HK-2 (cell line): ENCODE data around the gene PXMP2.
"Not testable (repeated sequence)": the region's sequence is repeated elsewhere in the genome, so short reads cannot be mapped to it uniquely, and the experiment has no call there.

Experiments used
- DNase-seq: peaks from one replicate; pipeline ENCODE4 v3.0.0-alpha.2; 2018; ENCODE audit not compliant: unreplicated experiment

PXMP2 gene

DNA sequence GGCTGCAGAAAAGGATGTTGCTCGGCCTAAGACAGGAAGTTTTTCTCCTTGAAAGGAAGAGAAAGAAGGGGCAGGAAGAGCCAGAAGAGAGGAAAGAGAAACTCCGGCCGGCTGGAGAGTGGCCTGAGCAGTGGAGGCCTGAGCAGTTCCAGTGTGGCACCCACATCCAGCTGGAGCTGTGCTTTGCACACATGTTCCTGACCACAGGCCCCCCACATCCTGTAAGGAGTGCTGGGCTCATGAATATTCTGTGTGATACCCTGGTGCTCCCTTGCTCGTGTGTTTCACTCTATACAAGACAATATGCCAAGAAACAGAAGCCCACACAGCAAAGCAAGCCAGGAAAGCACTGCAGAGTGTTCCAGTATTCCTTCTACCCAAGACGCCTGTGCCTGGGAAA, 27.3 kb upstream of the PXMP2 start:
- DNase-seq, result no peak

DNA sequence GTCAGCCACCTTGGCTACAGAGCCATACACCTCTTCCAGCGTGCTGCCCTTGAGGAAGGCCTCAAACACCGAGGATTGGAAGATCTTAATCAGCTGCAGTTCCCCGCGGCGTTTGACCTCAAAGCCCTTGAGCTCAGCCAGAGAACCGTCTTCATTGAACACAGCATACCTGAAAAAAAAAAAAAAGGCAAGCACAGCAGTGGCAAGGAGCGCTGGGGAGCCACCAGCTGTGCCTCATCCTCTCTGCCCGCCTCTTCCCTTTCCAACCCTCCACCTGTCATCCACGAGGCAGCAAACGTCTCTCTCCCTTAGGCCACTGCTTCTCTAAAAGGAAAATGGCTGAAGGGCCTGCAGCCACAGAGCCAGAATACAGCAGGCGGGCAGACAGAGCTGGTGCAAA, 26.4 kb upstream of the PXMP2 start:
- no peak for DNase-seq

DNA sequence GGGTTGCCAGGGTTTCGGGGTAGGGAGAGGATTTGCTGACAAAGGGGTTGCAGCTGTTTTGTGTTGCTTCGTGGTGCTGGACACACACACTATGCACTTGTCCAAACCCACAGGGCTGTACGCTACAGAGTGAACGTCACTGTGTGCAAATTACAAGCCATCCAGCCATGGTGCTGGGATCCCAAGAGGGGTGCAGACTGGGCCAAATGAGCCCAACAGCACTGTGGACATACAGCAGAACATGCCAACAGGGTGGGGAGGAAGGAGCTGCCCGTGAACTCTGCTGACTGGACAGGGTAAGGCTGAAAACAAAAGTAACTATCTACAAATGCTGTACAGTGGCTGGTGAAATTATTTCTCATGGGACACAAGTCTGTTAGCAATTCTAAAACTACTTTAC, 25.4 kb upstream of the PXMP2 start:
- no peak for DNase-seq

DNA sequence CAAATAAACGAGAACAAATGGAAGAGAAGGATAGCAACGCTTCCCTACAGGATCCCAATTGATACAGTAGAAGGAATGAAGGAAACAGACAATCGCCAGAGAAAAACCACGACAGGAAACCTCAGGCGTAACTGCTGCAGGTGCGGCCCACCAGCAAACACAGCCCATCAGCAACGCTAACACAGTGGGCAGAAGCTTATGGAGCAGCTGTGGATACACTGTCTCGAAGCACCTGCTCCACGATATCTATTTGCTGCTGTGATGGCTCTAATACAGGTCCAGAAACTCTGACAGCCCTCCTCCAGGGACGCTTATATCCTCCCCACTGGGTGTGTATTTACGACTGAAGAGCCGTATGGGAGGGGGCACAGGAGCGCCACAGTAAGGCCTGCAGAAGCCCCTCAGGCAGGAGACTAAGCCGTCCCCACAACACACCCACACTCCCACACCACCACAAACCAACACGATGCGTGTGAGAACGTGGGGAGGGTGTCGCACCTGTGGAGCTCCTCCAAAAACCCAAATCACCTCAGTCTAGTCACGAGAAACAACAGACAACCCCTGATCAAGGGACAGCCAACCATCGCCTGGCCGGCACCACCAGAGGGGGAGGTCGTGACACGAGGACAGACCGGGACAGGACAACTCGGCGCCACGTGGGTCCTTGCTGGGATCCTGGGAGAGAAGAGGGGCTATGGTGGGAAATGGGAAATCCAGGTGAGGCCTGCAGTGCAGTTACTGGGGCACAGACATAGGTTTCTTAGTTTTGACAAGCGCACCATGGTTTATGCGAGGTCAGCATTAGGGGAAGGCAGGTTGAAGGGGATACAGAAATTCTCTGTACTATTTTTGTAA, 24.3 kb upstream of the PXMP2 start:
- DNase-seq, result no peak

DNA sequence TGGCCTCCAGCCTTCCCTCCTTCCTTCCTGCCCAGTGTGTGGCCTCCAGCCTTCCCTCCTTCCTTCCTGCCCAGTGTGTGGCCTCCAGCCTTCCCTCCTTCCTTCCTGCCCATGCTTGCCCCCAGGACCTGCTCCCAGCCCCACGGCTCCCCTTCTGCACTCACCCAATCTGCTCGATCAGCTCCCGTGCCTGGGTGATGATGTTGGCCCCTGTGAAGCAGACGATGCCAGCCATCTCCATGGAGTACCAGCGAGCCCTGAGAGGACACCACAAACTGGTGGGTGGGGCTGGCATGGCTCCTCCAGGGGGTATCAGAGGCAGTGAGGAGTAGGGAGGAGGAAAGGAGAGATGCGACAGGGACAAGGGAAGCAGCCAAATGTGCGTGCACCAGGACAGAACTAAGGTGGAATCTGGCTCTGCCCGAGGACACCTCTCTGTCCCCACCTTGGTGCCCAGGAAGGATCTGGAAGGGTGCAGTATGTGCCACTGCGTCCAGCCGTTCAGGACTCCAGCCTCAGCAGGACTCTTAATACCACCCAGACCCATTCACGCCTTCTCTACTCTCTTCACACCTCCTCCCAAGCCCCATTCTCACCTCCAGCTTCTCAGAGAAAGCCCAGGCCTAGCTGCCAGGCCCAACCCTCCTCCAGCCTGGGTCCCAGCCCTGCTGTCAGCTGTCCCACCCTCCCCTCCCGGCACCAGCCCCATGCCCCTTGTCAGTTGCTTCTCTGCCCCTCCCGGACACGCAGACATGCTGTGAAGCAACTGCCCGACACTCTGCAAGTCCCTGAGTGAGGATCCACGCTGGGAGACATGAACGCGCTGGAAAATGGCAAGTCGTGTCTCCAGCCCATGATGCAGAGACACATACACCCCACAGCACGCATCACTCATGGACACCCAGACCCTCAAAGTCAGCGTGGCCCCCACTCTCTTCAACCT, 22.9 kb upstream of the PXMP2 start:
- no peak for DNase-seq

DNA sequence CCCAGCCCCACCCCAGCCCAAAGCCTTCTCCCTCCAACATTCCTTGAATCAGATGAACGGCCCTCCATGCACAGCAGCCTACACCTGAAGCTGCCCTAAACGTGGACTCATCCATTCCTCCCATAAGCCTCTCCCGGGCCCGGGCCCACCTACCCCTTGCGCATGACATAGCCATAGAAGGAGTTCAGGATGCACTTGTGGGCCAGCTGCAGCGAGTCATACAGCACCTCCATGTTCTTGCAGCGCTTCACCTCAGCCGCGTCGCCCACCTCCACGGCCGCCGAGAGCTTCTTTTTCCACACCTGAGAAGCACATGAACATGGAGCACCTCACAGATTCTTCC, 22.3 kb upstream of the PXMP2 start:
- no peak for DNase-seq

DNA sequence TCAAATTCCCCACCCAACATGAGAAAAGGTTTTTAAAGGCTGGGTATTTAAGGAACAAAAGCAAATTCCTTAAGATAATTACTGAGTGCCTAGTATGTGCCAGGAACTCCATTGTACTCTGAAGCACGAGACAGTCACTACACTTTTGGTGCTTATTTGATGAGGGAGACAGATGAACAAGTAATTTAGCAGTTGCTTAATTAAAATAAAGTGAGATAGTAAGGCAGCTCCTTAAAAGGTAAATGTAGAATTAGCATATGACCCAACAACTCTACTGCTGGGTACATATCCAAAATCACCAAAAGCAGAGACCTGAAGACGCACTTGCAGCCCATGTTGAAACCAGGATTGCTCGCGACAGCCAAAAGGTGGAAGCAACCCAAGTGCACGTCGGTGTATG, 21.6 kb upstream of the PXMP2 start:
- no peak for DNase-seq

DNA sequence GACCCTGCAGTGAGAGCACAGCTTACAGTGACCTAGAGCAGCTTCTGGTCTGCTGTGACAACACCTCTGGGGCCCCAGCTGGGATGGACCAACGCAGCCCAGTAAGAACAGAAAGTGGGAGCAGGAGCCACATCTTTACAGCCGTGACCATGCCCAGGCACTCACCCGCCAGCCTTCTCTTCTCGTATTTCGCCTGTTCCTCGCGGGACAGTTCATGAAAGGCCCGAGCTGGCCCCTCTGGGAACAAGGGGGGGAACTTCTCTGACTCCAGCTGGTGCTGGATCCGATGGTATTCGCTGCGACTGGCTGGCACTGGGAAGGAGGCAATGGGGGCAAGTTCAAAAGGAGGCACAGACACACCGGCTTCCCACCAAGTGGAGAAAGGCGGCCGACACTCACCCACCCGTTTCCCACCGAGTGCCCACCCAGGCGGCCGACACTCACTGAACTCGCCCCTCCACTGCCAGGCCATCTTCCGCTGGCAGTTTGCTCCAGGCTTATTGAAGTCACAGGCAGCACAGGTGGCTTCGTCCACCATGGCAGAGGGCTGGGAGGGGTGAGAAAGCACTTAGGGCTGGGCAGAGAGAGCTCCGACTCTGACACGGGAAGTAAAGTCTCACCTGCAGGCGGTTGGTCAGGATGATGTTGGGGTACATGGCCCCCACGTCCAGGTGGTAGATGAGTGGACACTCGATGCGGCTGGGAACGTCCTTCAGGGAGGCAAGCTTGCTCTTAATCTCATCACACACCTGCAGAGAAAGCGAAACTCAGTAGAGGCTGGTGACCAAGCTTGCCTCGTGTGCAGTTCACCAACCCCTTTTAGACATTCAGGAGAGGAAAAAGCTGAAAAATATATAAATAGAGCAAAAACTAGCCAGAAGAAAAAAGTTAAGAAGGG, 18.9 kb upstream of the PXMP2 start:
- DNase-seq, result no peak

DNA sequence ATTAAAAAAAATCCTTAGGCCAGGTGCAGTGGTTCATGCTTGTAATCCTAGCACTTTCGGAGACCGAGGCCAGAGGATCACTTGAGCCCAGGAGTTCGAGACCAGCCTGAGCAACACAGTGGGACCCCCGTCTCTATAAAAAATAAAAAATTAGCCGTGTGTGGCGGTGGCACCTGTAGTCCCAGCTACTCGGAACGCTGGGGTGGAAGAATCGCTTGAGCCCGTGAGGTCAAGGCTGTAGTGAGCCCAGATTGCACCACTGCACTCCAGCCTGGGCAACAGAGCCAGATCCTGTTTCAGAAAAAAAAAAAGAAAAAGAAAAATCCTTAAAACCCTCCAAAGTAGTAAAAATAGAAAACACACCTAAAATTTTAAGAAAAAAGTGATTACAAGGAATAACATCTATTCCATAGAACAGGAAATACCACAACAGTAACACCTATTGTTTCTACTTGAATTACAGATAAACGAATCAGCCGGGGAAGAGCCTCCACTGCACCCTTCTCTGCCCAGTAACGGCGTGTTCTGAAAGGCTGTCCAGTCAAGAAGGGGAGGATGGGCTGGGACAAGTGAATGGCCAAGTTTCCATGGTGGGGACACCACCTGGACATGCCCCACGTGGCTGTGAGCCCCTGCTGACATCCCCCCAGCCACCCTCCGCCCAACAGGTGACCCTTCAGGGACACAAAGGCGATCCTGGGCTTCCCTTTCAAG, 18.1 kb upstream of the PXMP2 start:
- no peak for DNase-seq

DNA sequence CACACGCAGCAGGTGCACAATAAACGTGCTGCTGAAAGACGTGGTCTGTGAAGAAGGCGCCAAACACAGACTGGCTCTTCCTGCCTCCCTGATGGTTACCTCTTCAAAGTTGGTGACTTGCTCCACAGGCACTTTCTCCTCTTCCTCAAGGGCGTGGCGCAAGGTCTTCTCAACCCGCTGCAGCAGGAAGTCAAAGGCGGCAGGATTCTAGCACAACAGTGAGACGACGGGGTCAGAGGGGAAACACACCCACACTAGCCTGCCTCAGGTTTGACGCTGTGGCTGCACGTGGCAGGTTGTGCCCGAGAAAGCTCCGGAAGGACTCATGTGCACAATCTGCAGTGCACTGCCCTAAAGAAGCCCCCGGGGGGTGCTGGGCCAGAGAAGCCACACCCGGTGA, 15.3 kb upstream of the PXMP2 start:
- DNase-seq, result no peak

DNA sequence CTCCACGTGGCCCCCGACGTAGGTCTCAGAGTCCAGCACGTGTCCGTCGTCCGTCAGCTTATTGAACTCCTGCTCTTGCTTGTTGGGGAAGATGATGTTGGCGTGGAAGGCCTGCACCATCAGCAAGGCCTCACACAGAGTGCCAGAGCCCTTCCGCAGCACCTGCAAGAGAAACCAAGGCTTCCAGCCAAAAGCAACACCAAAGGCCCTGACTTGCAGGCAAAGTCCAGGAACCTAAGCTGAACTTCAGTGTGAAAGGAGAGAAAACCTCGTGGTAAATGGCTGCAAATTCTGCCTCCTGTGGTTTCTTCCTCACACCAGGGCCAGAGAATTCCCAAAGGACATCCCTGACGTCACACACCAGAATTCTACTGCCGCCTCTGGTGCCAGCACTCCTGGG, 14.7 kb upstream of the PXMP2 start:
- no peak for DNase-seq

DNA sequence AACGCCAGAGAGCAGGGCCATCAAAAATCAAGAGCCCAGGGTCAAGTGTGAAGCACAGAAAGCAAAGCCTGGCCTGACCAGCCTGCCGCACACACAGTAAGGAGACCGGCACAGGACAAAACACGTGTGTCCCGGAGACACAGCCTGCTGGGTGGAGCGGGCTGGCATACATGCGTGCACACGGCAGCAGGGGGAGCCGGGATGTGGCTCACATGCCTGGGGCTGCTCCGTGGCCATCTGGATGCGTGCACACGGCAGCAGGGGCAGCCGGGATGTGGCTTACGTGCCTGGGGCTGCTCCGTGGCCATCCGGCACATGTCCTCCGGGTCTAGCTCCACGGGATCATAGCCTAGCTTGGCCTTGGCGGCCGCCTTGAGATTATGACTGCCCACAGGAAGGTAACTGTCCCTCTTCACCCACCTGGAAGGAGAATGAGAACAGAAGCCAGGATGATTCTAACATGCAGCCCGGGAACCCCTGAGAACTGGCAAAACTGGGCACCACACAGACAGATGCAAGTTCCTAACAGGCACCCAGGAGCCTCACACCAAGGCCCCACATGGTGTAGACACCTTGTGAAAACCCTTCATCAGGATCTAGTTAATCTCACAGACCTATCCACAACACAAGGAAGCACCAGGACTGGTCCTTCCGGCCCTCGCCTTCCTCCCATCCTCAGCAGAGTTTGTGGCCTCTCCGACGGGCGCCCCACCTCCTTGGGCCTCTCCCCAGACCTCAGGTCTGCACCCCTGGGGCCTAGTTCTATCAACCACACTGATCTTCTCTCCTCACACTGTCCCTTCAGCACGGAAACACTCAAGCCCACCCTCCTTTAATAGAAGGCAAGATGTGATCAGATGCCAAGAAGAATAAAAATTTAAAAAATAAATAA, 13.9 kb upstream of the PXMP2 start:
- no peak for DNase-seq

DNA sequence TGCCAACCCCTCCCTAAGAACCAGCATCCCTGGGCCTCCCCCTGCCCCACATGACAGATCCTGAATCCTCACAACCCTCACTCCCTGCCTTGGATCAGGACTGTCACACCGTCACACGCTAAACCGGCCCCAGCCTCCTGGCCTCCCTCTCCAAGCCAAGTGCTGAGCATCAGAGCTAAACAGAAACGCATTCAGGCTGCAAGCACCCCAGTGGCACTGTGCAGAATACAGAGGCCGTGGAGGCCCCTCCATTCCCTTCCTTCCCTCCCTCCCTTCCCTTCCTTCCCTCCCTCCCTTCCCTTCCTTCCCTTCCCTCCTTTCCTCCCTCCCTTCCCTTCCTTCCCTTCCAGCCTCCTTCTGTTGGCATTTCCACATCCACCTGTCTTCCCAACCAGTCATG, 12.8 kb upstream of the PXMP2 start:
- DNase-seq, result no peak

DNA sequence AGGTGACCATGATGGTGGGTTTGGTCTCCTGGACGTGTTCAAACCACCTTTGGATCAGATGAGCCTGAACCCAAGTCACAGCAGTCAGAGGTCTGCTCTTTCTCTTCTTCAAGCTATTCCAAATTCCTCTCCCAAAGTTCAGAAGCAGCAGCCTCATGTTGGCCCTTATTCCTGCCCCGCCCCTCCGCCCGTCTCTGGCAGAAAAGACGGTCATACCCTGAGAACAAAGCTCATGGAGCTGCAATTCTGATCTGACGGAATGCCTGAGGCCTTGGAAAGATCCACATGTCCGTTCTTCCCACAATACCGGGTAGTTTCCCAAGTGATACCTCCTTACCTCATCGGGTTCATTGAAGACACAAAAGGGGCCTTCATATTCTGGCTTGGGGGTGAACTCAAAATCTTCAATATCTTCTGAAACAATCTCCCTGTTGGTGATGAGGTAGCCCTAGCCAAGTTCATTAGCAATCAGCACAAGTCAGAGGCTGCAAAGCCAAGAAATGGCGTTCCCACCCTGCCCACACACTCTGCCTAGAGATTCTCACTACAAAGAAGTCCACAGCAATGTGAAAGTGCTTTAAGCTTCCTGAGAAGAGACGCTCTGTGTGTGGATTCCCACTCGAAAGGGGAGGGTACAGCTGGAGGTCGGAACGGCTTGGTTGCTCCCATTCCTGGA, 11.5 kb upstream of the PXMP2 start:
- DNase-seq, result no peak

DNA sequence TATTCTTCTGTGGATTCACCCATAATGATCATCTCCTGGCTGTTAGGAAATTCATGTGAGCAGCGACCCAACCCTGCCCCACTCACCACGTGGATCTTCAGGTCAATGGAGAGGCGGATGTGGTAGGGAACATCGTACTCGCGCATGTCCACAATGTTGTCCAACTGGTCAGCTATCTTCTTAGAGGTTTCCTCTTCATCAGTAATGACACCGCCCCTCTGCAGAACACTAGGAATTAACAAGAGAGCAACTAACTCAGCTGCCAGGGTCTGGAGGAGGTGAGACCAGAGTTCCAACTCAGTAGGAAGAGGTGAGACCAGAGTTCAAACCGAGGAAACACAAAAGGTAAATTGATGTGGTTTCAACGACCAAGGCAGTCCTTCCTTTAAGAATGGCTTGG, 9.9 kb upstream of the PXMP2 start:
- DNase-seq, result no peak

DNA sequence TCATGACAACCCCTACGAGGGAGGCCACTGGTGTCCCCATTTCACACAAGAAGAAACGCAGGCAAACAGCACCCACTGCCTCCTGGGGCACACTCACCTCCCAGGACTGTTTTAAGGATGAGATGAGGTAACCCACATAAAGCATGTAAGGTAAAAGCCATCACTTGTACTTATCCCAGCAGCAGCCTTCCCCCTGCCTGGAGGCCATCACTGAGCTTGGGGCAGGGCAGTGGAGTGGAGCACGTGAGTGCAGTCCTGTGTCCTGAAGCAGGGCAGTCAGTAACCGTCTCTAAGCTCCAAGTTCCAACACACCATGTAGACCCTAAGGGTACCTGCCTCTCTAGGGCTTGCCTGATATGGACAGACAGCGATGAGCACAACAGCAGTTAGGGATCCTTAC, 2.0 kb upstream of the PXMP2 start:
- DNase-seq, result no peak

DNA sequence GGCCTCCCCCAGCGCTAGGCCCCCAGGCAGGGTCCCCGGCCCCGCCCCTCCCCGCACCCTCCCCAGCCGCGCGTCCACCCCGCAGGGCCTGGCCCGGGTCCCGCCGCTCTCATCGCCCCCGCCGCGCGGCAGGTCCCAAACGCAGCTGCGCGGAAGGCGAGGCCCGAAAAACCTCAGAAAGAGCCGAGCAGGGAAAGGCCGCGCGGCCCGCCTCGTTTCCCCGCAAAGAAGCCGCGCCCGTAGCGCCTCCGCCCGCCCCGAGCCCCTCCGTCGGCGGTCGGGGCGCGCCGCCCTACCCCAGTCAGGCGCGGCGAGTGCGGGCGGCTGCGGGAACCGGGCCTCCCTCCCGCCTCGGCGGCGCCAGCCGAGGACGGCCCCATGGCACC, 569 bp upstream of the PXMP2 start:
- no peak for DNase-seq

DNA sequence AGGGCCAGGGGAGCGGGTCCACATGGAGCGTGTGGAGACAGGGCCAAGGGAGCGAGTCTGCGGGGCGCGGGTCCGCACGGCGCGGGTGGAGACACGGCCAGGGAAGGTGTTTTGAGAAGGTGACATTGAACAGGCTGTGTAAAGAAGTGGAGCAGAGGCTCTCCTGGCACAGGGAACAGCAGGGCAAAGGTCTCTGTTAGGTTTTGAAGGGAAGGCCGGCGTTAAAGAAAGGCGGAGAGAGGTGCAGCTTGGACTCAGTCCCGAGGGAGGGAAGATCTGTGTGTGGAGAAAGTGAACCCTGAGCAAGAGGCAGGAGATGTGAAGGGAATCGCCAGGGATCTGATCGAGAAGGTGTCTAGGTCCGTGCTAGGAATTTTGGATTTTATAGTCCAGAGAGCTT, 1.8 kb downstream of the PXMP2 start:
- DNase-seq, result no peak

DNA sequence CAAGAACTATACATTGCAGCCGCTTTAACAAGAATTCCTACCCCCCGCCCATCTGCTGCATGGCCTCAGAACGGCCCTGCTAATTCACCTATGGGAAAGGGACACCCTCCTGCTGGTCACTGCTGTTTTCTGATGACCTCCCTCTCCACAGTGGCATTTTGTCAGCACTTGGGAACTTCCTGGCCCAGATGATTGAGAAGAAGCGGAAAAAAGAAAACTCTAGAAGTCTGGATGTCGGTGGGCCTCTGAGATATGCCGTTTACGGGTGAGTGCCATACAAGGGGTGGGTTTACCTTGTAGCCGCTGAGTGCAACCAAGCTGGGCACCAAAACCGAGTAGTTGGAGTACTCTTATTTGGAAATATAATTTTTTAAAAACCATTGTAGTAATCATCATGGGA, 2.7 kb downstream of the PXMP2 start:
- DNase-seq, result no peak

DNA sequence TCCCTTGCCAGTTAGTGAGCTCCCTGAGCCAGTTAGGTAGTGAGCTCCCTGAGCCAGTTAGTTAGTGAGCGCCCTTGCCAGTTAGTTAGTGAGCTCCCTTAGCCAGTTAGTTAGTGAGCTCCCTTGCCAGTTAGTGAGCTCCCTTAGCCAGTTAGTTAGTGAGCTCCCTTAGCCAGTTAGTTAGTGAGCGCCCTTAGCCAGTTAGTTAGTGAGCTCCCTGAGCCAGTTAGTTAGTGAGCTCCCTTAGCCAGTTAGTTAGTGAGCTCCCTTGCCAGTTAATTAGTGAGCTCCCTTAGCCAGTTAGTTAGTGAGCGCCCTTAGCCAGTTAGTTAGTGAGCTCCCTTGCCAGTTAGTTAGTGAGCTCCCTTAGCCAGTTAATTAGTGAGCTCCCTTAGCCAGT, 4.6 kb downstream of the PXMP2 start:
- not testable (repeated sequence) for DNase-seq
